Cerebellar cortex (tissue), 1 donor: ENCODE results near the gene PALM.
"Not testable (repeated sequence)": the region's sequence is repeated elsewhere in the genome, so short reads cannot be mapped to it uniquely, and the experiment has no call there.

Experiments
- DNase-seq: peaks from one replicate; pipeline ENCODE4 v3.0.0-alpha.2; 2015; ENCODE audit warnings: low spot score

The PALM gene

DNA sequence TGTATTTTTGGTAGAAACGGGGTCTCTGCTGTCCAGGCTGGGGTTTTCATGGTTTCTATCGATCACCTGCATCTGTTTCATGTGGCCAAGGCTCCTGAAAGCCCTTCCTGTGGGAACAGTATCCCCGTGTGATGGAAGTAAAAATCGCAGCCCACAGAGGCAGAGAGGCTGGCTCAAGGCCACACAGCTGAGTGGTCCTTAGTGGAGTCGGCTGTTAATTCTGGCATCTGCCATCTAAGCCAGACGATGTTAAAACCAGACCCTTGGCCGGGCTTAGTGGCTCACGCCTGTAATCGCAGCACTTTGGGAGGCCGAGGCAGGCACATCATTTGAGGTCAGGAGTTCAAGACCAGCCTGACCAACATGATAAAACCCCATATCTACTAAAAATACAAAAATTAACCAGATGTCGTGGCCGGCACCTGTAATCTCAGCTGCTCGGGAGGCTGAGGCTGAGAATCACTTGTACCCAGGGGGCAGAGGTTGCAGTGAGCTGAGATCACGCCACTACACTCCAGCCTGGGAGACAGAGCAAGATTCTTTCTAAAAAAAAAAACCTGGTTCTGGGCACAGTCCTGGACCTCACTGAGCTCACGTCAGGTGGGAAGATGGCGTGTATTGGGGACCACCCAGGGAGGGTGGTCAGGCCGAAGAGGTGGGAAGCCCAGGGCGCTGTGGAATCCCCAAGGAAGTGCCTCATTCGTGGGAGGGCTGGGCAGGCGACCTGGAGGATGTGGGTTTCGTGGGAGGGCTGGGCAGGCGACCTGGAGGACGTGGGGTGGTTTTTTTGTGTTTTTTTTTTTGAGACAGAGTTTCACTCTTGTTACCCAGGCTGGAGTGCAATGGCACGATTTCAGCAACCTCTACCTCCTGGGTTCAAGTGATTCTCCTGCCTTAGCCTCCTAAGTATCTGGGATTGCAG, 23.7 kb downstream of the PALM start:
- DNase-seq: no peak

DNA sequence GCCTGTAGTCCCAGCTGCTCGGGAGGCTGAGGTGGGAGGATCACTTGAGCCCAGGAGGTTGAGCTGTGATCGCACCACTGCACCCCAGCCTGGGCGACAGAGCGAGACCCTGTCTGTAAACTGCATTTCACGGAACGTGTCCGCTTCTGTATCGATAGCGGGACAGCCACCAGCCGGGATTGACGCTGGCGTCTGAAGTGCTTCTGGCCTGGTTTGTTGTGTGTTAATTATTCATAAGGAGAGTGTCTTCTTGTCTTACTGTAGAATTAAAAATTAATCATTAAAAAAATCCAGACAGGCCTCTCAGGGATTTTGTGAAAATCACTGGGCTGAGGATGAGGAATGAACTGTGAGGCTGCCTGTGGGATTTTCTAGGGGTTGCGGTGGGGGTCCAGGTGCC, 26.0 kb downstream of the PALM start:
- DNase-seq: no peak

DNA sequence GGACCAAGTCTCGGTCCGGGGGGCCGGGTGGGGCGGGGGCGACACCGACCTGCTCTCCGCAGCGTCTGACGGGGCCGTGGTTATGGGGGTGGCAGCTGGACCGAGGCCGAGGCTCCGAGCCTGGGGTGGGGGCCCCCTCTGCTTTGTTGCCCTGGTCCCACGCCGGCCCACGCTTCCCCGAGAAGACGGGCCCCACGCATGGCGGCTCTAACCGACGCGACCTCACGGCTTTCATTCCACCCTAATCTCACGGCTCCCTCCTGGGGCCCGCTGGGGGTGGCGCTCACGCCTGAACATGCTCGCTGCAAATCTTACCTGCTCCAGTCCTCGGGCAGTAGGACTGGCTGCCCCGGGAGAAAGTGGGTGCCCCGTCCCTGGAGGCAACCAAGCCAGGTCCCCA, 27.4 kb downstream of the PALM start:
- DNase-seq: no peak

DNA sequence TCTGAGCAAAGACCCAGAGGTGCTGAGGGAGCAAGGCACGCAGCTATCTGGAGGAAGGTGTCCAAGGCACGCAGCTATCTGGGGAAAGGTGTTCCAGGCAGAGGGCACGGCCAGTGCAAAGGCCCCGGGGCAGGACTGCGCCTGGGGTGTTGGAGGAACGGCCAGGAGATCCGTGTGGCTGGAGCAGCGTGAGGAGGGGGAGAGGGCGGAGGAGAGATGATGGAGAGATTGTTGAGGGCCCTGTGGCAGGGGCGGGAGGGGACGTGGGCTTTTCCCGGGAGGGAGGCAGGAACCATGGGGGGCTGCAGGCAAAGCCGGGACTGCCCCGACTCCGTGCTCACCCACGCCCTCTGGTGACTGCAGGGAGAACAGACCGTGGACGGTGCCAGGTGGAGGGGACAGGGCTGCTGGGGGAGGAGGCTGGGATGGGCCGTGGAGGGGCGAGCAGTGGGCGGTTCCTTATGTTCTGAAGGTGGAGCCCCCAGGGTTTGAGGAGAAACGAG, 28.9 kb downstream of the PALM start:
- DNase-seq: peak; percentile 33

DNA sequence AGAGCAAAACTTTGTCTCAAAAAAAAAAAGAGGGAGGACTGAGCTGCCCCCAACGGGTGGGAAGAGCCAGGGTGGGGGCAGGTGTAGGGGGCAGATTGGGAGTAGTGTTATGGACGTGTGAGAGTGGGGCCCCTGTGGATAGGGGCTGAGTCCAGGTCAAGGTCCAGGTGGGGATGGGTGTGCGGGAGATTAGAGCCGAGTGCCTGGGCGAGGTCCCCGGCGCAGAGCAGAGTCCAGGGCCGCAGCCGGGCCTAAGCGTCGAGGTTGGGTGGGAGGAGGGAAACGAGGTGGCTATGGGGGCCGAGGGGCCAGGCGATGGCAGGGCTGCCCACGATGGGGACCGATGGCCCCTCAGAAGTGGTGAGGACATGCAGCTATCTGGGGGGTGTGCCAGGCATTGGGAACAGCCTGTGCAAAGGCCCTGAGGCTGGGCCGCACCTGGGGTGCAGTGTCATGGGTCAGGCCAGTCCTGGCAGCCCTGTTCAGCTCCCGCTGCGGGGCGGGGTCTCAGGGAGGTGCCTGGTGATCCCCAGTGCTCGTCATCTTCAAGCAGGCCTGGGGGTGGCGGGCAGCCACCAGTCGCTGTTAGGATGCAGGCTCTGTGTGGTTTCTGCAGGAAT, 29.9 kb downstream of the PALM start:
- DNase-seq: no peak

DNA sequence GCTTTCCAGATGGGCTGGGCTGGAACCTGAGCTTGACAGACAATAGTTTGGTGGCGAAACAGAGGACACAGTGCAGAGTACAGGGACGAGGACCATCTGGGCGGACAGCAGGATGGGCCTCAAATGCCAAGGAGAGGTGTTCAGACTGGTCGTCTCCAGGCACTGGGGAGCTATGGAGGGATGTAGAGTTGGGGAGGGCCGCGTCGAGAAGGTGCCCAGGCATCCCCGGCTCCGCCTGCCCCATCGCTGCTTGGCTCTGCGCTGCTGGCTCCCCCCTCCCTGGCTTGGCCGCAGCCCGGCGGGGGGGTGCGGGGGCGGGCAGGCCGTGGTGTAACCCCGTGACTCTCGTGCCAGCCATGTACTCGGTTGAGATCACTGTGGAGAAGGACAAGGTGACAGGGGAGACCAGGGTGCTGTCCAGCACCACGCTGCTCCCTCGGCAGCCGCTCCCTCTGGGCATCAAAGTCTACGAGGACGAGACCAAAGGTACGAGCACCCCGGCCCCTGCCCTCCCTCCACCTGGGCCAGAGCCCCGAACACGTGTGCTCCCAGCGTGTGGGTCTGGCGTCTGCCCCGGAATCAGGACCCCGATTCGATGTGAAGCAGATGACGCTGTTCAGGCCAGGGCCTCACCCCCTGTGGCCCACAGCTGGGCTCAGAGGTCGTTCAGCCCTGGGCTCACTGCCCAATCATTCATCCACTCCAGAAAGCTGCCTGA, 31.4 kb downstream of the PALM start:
- DNase-seq: peak; percentile 24

DNA sequence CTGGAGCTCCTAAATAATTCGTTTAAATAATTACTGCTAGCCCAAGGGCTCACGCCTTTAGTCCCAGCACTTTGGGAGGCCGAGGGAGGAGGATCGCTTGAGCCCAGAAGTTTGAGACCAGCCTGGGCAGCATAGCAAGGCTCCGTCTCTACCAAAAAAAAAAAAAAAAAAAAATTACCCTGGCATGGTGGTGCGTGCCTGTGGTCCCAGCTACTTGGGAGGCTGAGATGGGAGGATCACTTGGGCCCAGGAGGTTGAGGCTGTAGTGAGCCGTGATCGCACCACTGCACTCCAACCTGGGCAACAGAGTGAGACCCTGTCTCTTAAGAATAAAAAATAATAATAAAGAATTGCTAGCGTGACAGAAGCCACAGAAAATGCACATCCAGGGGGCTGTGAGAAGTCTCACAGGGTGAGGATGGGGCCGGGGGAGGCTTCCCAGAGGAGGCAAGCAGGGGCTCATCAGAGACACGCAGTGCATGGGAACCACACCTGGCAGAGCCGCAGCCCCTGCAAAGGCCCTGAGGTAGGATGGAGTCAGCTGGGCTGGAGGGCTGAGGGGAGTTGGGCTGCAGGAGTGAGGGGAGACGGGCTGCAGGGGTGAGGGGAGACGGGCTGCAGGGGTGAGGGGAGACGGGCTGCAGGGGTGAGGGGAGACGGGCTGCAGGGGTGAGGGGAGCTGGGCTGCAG, 32.2 kb downstream of the PALM start:
- DNase-seq: not testable (repeated sequence)

DNA sequence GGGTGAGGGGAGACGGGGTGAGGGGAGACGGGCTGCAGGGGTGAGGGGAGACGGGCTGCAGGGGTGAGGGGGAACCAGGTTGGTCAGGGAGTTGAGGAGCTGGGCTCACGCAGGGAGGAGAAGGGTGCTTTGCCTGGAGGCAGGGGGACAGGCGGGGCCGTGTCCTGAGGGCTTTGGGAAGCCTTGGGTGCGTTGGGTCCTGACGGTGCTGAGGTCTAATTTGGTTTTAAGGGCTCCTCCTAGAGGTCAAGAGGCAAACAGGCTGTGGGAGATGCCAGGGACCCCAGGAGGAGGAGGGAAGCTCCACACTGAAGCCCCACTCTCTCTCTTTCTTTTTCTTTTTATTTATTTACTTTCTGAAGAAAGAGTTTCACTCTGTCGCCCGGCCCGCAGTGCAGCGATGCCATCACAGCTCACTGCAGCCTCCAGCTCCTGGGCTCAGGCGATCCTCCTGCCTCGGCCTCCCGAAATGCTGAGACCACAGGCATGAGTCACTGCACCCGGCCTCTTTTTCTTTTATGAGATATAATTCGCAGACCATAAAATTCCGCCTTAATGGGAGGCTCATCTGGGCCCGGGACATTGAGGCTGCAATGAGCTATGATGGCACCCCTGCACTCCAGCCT, 32.9 kb downstream of the PALM start:
- peak; percentile 34 for DNase-seq

DNA sequence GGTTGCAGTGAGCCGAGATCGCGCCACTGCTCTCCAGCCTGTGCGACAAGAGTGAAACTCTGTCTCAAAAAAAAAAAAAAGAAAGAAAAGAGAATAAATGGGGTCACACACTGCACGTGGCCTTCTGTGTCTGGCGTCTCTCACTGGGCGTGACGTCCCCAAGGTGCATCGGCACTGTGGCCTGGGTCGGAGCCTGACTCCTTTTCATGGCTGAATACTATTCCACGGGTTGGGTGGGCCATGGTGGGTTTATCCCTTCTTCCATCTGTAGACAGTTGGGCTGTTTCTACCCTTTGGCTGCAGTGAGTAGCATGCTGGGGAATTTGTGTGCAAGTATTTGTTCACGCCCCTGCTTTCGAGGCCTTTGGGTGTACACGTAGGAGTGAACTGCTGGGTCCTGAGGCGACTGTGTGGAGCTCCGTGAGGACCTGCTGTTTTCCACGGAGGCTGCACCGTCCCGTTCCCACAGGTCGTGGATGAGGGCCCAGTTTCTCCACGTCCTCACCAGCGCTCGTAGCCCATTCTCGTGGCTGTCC, 33.9 kb downstream of the PALM start:
- no peak for DNase-seq

DNA sequence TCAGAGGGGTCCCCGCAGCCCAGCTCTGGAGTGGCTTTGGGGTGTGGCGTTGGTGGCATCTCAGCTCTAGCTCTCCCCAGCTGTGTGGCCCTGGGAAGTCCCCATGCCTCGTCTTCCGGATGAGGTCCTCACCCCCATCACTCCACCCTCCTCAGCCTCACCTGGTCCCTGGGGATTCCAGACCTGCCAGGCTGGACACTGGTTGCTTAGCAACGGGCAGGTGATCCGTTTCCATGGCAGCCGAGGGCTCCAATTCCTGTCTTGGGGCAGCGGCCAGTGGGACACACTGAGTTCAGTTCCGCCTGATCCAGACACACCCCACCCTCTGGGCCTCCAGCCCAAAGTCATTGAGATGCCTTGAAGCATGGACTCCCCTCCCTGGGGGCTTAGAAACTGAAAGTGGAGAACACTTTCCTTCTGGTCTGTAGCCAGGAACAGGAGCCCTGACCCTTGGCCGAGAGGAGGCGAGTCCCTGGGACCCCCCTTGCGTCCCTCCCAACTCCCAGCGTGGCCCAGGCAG, 34.5 kb downstream of the PALM start:
- DNase-seq: no peak

DNA sequence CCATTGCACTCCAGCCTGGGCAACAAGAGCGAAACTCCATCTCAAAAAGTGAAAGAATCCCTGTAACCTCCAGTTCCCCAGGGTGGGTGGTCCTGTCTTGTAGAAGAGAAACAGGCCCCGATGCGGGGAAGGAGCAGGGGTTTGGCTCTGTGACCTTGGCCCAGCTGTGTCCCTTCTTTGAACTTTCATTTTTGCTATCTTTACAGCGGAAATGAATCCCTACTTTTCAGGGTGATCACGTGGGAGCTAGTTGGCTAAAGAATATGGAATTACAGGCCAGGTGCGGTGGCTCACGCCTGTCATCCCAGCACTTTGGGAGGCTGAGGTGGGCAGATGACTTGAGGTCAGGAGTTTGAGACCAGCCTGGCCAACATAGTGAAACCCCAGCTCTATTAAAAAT, 36.4 kb downstream of the PALM start:
- not testable (repeated sequence) for DNase-seq

DNA sequence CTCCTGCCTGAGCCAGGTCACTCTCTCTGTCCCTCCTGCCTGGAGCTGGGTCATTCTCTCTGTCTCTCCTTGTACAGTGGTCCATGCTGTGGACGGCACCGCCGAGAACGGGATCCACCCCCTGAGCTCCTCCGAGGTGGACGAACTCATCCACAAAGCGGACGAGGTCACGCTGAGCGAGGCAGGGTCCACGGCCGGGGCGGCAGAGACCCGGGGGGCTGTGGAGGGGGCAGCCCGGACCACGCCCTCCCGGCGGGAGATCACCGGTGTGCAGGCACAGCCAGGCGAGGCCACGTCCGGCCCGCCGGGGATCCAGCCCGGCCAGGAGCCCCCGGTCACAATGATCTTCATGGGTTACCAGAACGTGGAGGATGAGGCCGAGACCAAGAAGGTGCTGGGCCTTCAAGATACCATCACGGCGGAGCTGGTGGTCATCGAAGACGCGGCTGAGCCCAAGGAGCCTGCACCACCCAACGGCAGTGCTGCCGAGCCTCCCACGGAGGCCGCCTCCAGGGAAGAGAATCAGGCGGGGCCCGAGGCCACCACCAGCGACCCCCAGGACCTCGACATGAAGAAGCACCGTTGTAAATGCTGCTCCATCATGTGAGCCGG, 37.6 kb downstream of the PALM start:
- no peak for DNase-seq

DNA sequence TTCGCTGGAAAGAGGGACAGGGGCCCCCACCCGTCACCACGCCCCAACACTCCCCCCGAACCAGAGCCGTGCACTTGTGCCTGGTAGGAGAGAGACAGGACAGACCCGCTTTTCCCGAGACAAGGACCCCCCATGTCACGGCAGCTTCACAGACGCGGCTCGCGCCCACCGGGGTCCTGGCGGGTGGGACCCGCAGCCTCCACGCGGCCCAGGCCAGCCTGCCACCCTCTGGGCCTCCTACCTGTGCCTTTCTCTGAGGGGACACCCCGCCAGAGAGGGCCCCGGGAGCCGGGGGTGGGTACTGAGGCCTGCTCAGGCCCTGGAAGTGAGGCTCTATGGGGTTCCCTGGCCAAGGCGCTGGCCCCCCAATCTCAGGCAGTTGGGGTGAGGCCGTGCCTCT, 38.2 kb downstream of the PALM start:
- no peak for DNase-seq

DNA sequence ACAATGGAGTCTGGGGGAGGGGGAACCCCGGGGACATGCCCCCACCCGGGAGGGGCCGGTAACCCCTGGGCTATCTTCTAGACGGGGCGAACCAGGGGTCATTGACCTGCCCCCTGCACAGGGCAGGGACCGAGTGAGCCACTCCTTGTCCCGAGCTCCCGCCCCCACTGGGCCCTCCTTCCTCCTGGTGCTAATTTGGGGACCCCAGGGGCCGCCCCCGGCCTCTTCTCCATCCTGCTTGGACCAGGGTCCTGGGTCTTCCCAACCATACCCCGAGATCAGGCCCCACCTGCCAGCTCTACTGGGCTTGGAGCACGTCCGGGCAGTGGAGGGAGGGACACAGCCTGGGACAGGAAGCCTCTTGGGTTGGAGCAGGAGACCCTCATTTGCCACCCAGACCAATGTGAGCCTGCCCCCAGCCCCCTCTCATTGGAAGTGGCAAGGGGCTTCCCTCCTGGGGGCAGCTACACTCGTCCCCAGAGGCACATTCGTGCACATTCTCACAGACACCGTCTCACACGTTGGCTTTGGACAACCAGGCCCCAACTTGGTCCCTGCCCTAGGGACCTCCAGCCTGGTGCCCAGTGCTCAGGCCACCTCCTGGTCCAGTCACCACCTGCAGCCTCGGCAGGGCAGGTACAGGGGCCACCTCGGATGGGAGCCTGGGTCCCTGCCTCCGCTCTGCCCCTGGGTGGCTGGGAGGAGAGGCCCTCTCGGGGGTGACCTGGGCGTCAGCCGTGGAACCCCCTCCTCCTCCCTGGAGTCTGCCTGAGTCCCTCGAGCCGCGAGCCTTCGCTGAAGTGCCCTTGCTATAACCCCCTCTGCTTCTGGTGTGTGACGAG, 38.9 kb downstream of the PALM start:
- no peak for DNase-seq

DNA sequence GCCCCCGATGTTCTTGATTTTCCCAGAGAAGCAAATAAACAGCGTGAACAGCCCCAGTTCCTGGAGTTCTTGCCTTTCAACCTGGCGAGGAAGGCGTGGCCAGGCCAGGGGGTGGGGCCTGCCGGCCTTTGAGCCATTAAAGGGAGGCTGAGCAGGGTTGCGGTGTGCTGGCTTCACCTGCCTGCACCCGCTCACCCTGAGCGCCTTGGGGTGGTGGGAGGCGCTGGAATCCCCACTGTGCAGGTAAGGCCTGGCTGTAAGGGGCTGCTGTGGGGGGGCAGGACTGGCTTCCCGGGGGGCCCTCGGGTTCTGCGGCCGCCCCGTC, 39.5 kb downstream of the PALM start:
- DNase-seq: no peak

DNA sequence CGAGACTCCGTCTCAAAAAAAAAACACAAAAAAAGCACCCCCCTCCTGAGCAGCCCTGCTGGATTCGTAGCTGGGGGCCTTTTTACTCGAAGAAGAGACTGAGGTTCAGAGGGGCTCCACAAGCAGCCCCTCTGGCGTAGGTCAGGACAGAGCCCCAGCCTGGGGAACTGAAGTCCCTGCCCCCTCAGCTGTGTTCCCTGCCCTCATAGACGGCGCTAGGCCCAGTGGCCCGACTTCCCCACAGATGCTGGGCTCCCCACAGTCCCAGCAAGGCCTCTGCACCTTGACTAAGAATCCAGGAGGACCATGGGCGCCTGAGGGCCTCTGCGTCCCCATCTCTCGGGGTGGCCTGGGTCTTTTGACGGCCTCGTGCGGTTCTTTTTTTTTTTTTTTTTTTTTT, 41.1 kb downstream of the PALM start:
- no peak for DNase-seq

DNA sequence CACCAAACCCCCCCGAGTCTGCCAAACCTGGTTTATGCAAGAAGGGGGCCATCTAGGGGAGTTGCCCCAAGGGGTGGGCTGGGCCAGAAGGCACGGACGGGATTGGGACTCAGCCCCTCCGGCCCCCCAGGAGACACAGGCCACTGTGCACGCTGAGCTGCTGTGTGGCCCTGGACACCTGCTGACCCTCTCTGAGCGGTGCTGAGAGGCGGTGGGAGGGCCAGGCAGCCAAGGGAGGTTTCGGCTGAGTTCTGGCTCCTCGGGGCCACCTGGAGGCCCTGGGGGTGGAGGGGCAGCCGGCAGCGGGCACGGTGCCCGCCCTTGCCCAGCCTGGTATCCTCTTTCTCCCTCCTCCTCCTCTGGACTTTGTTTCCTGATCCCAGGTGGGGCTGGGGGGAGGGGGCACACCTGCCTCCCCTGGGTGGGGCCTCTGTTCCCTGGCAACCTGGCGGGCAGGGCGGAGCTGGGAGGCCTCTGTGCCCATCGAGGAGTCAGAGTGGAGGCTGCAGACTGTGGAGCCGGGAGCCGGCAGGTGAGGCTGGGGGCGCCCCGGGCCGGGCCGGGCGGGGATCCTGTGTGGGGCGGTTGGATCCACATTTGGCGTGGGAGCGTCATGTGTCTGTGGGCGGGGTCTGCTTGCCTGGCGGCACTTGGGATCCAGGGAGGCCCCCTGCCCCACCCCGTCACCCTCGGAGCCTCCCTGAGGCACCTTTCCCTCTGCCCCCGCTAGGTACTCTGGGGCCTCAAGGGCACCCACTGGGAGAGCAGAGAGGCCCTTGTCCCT, 42.1 kb downstream of the PALM start, which contains the start of gene MISP:
TSS of gene MISP (plus strand) at position 473 of the 784 bp plus-strand sequence. CDS start 5,835 bp downstream, outside the sequence.
- no peak for DNase-seq

DNA sequence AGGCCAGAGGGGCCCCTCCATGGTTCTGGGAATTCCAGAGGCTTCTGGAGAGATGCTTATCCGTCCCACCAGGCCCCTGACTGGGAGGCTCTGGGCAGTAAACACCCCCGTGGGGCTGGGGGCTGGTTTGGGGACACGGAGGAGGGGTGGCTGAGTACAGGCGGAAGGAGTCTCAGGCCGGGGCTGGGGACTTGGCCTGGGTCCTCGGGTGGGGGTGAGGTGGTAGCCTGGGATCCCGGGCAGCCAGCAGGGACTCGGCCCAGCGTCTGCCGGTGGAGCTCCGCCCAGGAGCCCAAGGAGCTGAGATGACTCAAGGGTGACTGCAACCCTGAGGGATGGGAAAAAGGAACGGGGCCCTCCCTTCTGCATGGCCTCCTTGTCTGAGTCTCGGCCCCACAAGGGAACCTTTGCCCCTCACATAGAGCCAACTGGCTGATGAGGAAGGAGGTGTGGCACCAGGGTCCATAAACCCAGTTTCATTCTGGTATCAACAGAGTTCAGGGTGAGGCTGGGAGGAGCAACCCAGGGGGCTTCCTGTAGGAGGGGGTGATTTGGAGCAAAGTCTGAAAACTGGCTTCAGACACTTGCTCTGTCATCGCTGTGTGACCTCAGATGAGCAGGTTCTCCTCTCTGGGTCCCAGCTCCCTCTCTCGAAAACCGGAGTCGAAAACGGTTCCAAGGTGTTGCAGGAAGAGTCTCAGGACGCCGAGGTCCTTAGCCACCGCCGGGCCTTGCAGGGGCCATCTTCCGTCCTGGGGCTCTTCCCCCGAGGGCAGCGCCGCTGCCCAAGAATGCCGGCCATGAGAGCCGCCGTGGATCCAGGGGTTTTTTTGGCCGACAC, 43.0 kb downstream of the PALM start:
- no peak for DNase-seq
